GM12878 (cell line): Measurements from ENCODE around the gene SLC12A7. TPM values are rescaled to one million over a fixed set of nuclear protein-coding genes. Genes with fewer than 3 reads are reported as not detected.

Experiments
- ATAC-seq: fragments of 200-7000 bp; cut with Tn5 transposase; 3 replicates; pipeline ENCODE4 v1.9.1; 2020; ENCODE audit warnings: mild to moderate bottlenecking, moderate library complexity
- BruUV-seq: library from RNA; stranded (reverse); fragments of 400-500 nt; replicated peaks from 2 replicates; lab custom pipeline; 2021; lab: Mats Ljungman, UMichigan
- CTCF ChIA-PET: fragments of 300-600 bp; sonication (Branson Sonifier 250); formaldehyde crosslinking; extraction: SDS; loops from one replicate; lab custom pipeline; 2021; ENCODE audit warnings: inconsistent platforms; lab: Yijun Ruan, JAX
- POLR2A ChIA-PET: fragments of 350-600 bp; formaldehyde crosslinking; extraction: SDS; loops from one replicate; lab custom pipeline; 2021; ENCODE audit warnings: inconsistent platforms; lab: Charles Lee
- RAD21 ChIA-PET: fragments of 300-600 bp; sonication (Branson Sonifier 250); formaldehyde crosslinking; loops from one replicate; lab custom pipeline; 2023; ENCODE audit warnings: antibody characterized with exemption; ENCODE audit not compliant: unreplicated experiment; lab: Charles Lee
- SMC1A ChIA-PET: fragments of 300-600 bp; sonication (Branson Sonifier 250); formaldehyde crosslinking; loops from one replicate; lab custom pipeline; 2023; ENCODE audit not compliant: unreplicated experiment, uncharacterized antibody; lab: Charles Lee
- DNase-seq: peaks from one replicate; pipeline ENCODE4 v3.0.0-alpha.2; 2011; ENCODE audit warnings: low read depth, low spot score
- FAIRE-seq: peaks from 3 replicates; lab custom pipeline; 2011; peaks lifted over from hg19 to GRCh38; lab: Jason Lieb, UNC
- H2AFZ ChIP-seq: 2 replicates; pipeline ENCODE4 v1.6.0; 2011; ENCODE audit warnings: low read depth, low read length, control low read depth; ENCODE audit not compliant: control insufficient read depth
- H3K27ac ChIP-seq: 2 replicates; pipeline ENCODE4 v1.5.1; 2011; ENCODE audit warnings: control low read depth; ENCODE audit not compliant: control insufficient read depth, insufficient read depth
- H3K27me3 ChIP-seq, 2 experiments: replicated peaks in 1 of 2; 2 replicates each; pipeline versions ENCODE4 v1.6.0 to v1.6.1; 2011; ENCODE audit warnings: low read length in 1 of 2; ENCODE audit not compliant: control insufficient read depth in 2 of 2, insufficient read depth in 2 of 2
- H3K36me3 ChIP-seq, 2 experiments: 2 replicates each; pipeline ENCODE4 v1.5.1; 2011; ENCODE audit warnings: low read length in 1 of 2; ENCODE audit not compliant: control insufficient read depth in 2 of 2, insufficient read depth in 2 of 2
- H3K4me1 ChIP-seq: 2 replicates; pipeline ENCODE4 v1.6.1; 2011; ENCODE audit warnings: mild to moderate bottlenecking, low read length, moderate library complexity, mixed read lengths; ENCODE audit not compliant: control insufficient read depth, insufficient read depth
- H3K4me2 ChIP-seq: 2 replicates; pipeline ENCODE4 v1.6.0; 2011; ENCODE audit warnings: control low read depth; ENCODE audit not compliant: control insufficient read depth, insufficient read depth
- H3K4me3 ChIP-seq: fragments of 200-600 bp; sonication (generic); 2 replicates; pipeline ENCODE4 v1.5.1; 2016
- H3K79me2 ChIP-seq: 2 replicates; pipeline ENCODE4 v1.6.0; 2011; ENCODE audit warnings: low read length; ENCODE audit not compliant: control insufficient read depth, insufficient read depth
- H3K9ac ChIP-seq: 2 replicates; pipeline ENCODE4 v1.8.0; 2011; ENCODE audit warnings: low read length, control low read depth, mixed read lengths; ENCODE audit not compliant: control insufficient read depth, insufficient read depth
- H3K9me3 ChIP-seq: replicated peaks from 3 replicates; pipeline ENCODE4 v1.5.1; 2011; ENCODE audit warnings: mild to moderate bottlenecking, low read length; ENCODE audit not compliant: control insufficient read depth, insufficient read depth
- H4K20me1 ChIP-seq: 2 replicates; pipeline ENCODE4 v1.6.0; 2011; ENCODE audit not compliant: control insufficient read depth, insufficient read depth
- BCL11A ChIP-seq: IDR thresholded peaks from 2 replicates; pipeline ENCODE4 v1.6.1; 2011; ENCODE audit warnings: low read depth, low read length
- DPF2 ChIP-seq: fragments of 450-650 bp; IDR thresholded peaks from 2 replicates; pipeline ENCODE4 v1.6.1; 2017; ENCODE audit warnings: mild to moderate bottlenecking
- HDAC6 ChIP-seq: fragments of 200-600 bp; sonication (generic); IDR thresholded peaks from one replicate; pipeline ENCODE4 v1.8.0; 2017; ENCODE audit warnings: antibody characterized with exemption; ENCODE audit not compliant: unreplicated experiment
- MLLT1 ChIP-seq: fragments of 450-650 bp; IDR thresholded peaks from 2 replicates; pipeline ENCODE4 v1.6.1; 2016; ENCODE audit warnings: mild to moderate bottlenecking
- MXI1 ChIP-seq: fragments of 150-350 bp; IDR thresholded peaks from 2 replicates; pipeline ENCODE4 v1.6.1; 2011; ENCODE audit warnings: low read depth, mild to moderate bottlenecking, inconsistent platforms, low read length, improper control_type of control experiment
- NR2F1 ChIP-seq: fragments of 450-650 bp; conservative IDR thresholded peaks from 2 replicates; pipeline ENCODE4 v1.6.1; 2017; ENCODE audit warnings: mild to moderate bottlenecking
- WGBS: methylation state at CpG from one replicate; pipeline ENCODE4 v1.1.6; 2016; ENCODE audit warnings: low lambda C conversion rate; ENCODE audit not compliant: insufficient replicate concordance, insufficient coverage; ENCODE audit errors: missing lambda C conversion rate; 5-methylcytosine and 5-hydroxymethylcytosine counted together
- in situ Hi-C: fragments of 300-500 bp; cut with MboI; formaldehyde crosslinking; loops from 9 replicates; pipeline ENCODE4 v1.14.3; 2018; ENCODE audit warnings: mixed read lengths
- intact Hi-C: fragments of 100-400 bp; cut with micrococcal nuclease; formaldehyde crosslinking; loops from one replicate; pipeline ENCODE4 v1.14.2; 2022; ENCODE audit not compliant: unreplicated experiment
- polyA plus RNA-seq, 11 experiments: library from polyadenylated mRNA; depleted of rRNA in 4 of 11; unstranded in 6 of 11; stranded (reverse) in 5 of 11; fragments of >200 nt; fragmentation: Nextera tagmentation in 4 of 11; fragmentation: Illumina TruSeq in 1 of 11; extraction: Ambion mirVana in 4 of 11; extraction: Trizol in 1 of 11; gene quantifications; 1 replicate in 1 of 11; 2 replicates in 10 of 11; pipeline versions ENCODE4 v1.2.1 to v1.2.3, GENCODE V29; 2011 to 2016; ENCODE audit warnings: inconsistent platforms in 2 of 11, missing spikeins in 2 of 11, low read depth in 1 of 11
- total RNA-seq, 4 experiments: library from RNA; depleted of rRNA in 3 of 4; stranded (reverse); fragments of >200 nt in 3 of 4; fragmentation: Illumina TruSeq in 1 of 4; extraction: Trizol in 1 of 4; gene quantifications; 2 replicates each; pipeline versions ENCODE4 v1.2.1 to v1.2.3, GENCODE V29; 2013 to 2021
- TF ChIP-seq, protein P1 (sequence below): fragments of 450-650 bp; IDR thresholded peaks from 2 replicates; pipeline ENCODE4 v1.6.1; 2018; ENCODE audit warnings: mild to moderate bottlenecking, low read depth, moderate library complexity; ENCODE audit not compliant: partially characterized antibody
- TF ChIP-seq, protein P2 (sequence below): fragments of 450-650 bp; IDR thresholded peaks from 2 replicates; pipeline ENCODE4 v1.6.1; 2016; ENCODE audit warnings: mild to moderate bottlenecking, moderate library complexity, borderline replicate concordance

Gene SLC12A7
- total and polyA plus RNA-seq, 10 of the 15 experiments (the other 5 are each of a cell fraction or from before 2014, with no cell fraction given) = 0.10 to 10.0 (median 2.9) TPM

DNA sequence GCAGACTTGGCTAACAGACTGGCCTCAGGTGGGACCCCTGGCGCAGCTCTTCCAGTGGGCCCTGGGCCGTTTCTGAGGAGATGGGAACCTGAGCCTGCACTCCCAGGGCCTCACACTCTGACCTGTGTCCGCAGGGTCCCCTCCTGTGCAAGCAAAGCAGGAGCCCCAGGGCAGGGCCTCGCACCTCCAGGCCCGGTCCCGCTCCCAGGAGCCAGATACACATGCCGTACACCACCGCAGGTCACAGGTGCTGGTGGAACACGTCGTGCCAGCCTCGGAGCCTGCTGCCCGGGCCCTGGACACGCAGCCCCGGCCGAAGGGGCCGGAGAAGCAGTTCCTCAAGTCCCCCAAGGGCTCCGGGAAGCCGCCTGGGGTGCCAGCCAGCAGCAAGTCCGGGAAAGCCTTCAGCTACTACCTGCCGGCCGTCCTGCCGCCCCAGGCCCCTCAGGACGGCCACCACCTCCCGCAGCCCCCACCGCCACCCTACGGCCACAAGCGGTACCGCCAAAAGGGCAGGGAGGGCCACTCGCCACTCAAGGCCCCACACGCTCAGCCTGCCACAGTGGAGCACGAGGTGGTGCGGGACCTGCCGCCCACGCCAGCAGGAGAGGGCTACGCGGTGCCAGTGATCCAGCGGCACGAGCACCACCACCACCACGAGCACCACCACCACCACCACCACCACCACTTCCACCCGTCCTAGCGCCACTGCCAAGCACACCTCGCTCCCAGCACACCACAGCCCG lies 74.0 kb downstream of the SLC12A7 start (continued):
- no peak for TF ChIP-seq HDAC6
- TF ChIP-seq, protein P1, sequence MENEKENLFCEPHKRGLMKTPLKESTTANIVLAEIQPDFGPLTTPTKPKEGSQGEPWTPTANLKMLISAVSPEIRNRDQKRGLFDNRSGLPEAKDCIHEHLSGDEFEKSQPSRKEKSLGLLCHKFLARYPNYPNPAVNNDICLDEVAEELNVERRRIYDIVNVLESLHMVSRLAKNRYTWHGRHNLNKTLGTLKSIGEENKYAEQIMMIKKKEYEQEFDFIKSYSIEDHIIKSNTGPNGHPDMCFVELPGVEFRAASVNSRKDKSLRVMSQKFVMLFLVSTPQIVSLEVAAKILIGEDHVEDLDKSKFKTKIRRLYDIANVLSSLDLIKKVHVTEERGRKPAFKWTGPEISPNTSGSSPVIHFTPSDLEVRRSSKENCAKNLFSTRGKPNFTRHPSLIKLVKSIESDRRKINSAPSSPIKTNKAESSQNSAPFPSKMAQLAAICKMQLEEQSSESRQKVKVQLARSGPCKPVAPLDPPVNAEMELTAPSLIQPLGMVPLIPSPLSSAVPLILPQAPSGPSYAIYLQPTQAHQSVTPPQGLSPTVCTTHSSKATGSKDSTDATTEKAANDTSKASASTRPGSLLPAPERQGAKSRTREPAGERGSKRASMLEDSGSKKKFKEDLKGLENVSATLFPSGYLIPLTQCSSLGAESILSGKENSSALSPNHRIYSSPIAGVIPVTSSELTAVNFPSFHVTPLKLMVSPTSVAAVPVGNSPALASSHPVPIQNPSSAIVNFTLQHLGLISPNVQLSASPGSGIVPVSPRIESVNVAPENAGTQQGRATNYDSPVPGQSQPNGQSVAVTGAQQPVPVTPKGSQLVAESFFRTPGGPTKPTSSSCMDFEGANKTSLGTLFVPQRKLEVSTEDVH = no peak
- no peak for TF ChIP-seq MLLT1
- no peak for TF ChIP-seq NR2F1

- H3K4me3 ChIP-seq = no peak overlapping the region
- WGBS = 58% methylated on average over 16 of the region's 16 CpGs
- FAIRE-seq (no peak), ATAC-seq (no peak), DNase-seq (no peak)
- no peak overlapping the region for H2AFZ ChIP-seq
- ChIA-PET SMC1A (no interaction called here), RAD21 (no interaction called here), POLR2A (no interaction called here), CTCF (no interaction called here)
- H4K20me1 ChIP-seq = no peaks in the 10 kb centered on the region
- H3K27me3 ChIP-seq = no peaks in the 10 kb centered on the region
- H3K4me2 ChIP-seq = no peak overlapping the region
- intact Hi-C loops (no loop called here), in situ Hi-C loops (no loop called here)
- H3K9ac ChIP-seq = no peak overlapping the region
- no peaks in the 10 kb centered on the region for H3K79me2 ChIP-seq
- H3K4me1 ChIP-seq = no peaks in the 10 kb centered on the region
- H3K27ac ChIP-seq = no peak overlapping the region
- no TSS peak for BruUV-seq
- H3K36me3 ChIP-seq = no peaks in the 10 kb centered on the region
- H3K9me3 ChIP-seq = no peaks in the 10 kb centered on the region; the same call in 2 of the 3 replicates
- TF ChIP-seq MXI1 (no peak), MLLT1 (no peak), DPF2 (no peak), BCL11A (no peak)
- TF ChIP-seq, protein P2, sequence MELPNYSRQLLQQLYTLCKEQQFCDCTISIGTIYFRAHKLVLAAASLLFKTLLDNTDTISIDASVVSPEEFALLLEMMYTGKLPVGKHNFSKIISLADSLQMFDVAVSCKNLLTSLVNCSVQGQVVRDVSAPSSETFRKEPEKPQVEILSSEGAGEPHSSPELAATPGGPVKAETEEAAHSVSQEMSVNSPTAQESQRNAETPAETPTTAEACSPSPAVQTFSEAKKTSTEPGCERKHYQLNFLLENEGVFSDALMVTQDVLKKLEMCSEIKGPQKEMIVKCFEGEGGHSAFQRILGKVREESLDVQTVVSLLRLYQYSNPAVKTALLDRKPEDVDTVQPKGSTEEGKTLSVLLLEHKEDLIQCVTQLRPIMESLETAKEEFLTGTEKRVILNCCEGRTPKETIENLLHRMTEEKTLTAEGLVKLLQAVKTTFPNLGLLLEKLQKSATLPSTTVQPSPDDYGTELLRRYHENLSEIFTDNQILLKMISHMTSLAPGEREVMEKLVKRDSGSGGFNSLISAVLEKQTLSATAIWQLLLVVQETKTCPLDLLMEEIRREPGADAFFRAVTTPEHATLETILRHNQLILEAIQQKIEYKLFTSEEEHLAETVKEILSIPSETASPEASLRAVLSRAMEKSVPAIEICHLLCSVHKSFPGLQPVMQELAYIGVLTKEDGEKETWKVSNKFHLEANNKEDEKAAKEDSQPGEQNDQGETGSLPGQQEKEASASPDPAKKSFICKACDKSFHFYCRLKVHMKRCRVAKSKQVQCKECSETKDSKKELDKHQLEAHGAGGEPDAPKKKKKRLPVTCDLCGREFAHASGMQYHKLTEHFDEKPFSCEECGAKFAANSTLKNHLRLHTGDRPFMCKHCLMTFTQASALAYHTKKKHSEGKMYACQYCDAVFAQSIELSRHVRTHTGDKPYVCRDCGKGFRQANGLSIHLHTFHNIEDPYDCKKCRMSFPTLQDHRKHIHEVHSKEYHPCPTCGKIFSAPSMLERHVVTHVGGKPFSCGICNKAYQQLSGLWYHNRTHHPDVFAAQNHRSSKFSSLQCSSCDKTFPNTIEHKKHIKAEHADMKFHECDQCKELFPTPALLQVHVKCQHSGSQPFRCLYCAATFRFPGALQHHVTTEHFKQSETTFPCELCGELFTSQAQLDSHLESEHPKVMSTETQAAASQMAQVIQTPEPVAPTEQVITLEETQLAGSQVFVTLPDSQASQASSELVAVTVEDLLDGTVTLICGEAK = no peak
Observed at GRCh38 chr5:1037123-1037670, 74.7 kb downstream of the SLC12A7 start.
